Left renal cortex interstitium (tissue), 4 donors: Measurements from ENCODE around the gene ADPRHL1. TPM values are rescaled to one million over a fixed set of nuclear protein-coding genes. Genes with fewer than 3 reads are reported as not detected.
"Not testable (repeated sequence)": the region's sequence is repeated elsewhere in the genome, so short reads cannot be mapped to it uniquely, and the experiment has no call there.

ENCODE experiments used
- DNase-seq, 4 donors: peaks; one replicate each; pipeline ENCODE4 v3.0.0-alpha.2; 2013; ENCODE audit warnings: low read depth in 4 of 4, low spot score in 2 of 4, missing footprints in 1 of 4
- polyA plus RNA-seq, 4 donors: library from polyadenylated mRNA; unstranded; fragments of 120-200 nt; gene quantifications; one replicate each; pipeline ENCODE4 v1.2.1, GENCODE V29; 2013; ENCODE audit not compliant: insufficient read length in 4 of 4

Gene ADPRHL1
- polyA plus RNA-seq, 4 donors = 3.1 to 6.1 (median 4.7) TPM

GRCh38 chr13:113458253-113459065, 5.2 kb upstream of the ADPRHL1 start:
- no peak for DNase-seq

GRCh38 chr13:113457510-113457909, 4.2 kb upstream of the ADPRHL1 start:
- DNase-seq = no peak

- DNase-seq = no peak
These were observed 2.9 kb upstream of the ADPRHL1 start for GRCh38 chr13:113456116-113456702.

GRCh38 chr13:113455384-113455783, 2.1 kb upstream of the ADPRHL1 start:
- DNase-seq = no peak

GRCh38 chr13:113454936-113455335, 1.6 kb upstream of the ADPRHL1 start:
- no peak for DNase-seq

- DNase-seq = no peak
These were observed 822 bp downstream of the ADPRHL1 start for GRCh38 chr13:113452466-113452865.

GRCh38 chr13:113451951-113452421, 1.3 kb downstream of the ADPRHL1 start:
- DNase-seq = no peak

GRCh38 chr13:113450861-113451620, 2.2 kb downstream of the ADPRHL1 start:
- not testable (repeated sequence) for DNase-seq

- not testable (repeated sequence) for DNase-seq
These were observed 2.9 kb downstream of the ADPRHL1 start for GRCh38 chr13:113450348-113450744.

GRCh38 chr13:113449693-113450347, 3.5 kb downstream of the ADPRHL1 start:
- DNase-seq = no peak

- DNase-seq = no peak
These were observed 4.2 kb downstream of the ADPRHL1 start for GRCh38 chr13:113448885-113449692.

- no peak for DNase-seq
These were observed 4.8 kb downstream of the ADPRHL1 start for GRCh38 chr13:113448545-113448884.

- DNase-seq = no peak
These were observed 5.7 kb downstream of the ADPRHL1 start for GRCh38 chr13:113447596-113447995.

- no peak for DNase-seq
These were observed 6.8 kb downstream of the ADPRHL1 start for GRCh38 chr13:113446488-113446854.

GRCh38 chr13:113445791-113446487, 7.3 kb downstream of the ADPRHL1 start:
- no peak for DNase-seq

GRCh38 chr13:113443991-113444390, 9.3 kb downstream of the ADPRHL1 start:
- DNase-seq = no peak

GRCh38 chr13:113442985-113443362, 10.3 kb downstream of the ADPRHL1 start:
- DNase-seq = no peak

- no peak for DNase-seq
These were observed 10.8 kb downstream of the ADPRHL1 start for GRCh38 chr13:113442354-113442984.

- DNase-seq = no peak
These were observed 11.6 kb downstream of the ADPRHL1 start for GRCh38 chr13:113441661-113442060.
